ENCODE results near the gene NFE2L3. TPM values are rescaled to one million over a fixed set of nuclear protein-coding genes. Genes with fewer than 3 reads are reported as not detected.

Gene NFE2L3
- total and polyA plus RNA-seq, 2 donors (not counting 1 experiment from before 2014, with no cell fraction given), result 1.4 to 1.6 TPM

DNA sequence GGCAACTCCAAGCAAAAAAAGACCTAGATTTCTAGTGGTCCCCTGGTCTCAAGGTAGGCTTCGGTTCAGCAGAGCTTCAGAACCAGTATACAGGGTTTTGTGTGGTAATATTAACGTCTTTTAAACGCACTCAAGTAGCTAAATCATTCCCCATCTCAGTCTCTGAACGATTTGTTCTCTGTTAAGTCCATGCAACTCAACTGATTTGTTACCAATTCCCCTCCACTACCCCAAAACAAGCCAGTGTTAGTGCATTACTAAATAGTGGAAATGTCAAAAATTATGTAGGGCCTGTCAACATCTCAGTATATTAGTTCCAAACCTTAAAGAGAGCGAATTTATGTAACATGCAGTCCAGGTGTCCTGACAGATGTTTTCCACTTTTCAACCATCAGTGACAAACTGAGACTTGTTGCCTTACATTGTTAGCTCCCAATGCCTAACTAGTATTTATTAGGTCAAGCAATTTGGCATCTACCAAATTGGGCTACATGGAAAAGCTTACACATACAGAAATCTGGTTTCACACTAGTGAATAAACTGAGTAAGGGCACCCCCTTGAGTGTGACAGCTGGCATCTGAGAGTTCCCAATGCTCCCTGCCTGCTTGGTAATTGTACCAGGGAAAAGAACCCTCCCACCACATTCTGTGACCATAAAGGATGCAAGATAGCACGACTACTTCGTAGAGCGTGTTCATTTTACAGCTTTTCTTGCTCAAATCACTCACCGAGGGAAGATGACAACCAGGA, 36.4 kb downstream of the NFE2L3 start:
- no peaks in the 10 kb centered on the region for H3K9me3 Mint-ChIP-seq (ENCODE audit: insufficient read depth)
- intact Hi-C loops (cut with micrococcal nuclease), result loop anchor here (2.0 kb wide), 1 partner anchor 14 kb away; no protein-coding TSS in a partner anchor
- ChIA-PET CTCF (interaction anchor here (1.0 to 3.3 kb wide), 9 partner anchors 10 to 312 kb away, joined by 3 to 33 read pairs (median 6); partner anchors contain the start of gene NFE2L3), POLR2A (interaction anchor here (0.9 to 3.7 kb wide), 3 partner anchors 9 to 74 kb away, joined by 3 to 15 read pairs (median 3); partner anchors contain the start of genes CBX3 and HNRNPA2B1)
- H3K9ac ChIP-seq (ENCODE audit: low read length), result no peak overlapping the region
- DNase-seq (peak; percentile 27), ATAC-seq (ENCODE audit: low read depth) (no peak)
- no peaks in the 10 kb centered on the region for H3K27me3 Mint-ChIP-seq
- no peak overlapping the region for H2AFZ ChIP-seq (ENCODE audit: insufficient read depth, low read depth, low read length, poor library complexity, severe bottlenecking)
- H3K4me2 ChIP-seq (replicated peaks; ENCODE audit: low read depth, low read length, poor library complexity, severe bottlenecking), result no peak overlapping the region
- H4K20me1 ChIP-seq (ENCODE audit: control insufficient read depth, insufficient read depth, low read length, poor library complexity, severe bottlenecking), result peaks cover 56% of the 10 kb centered on the region
- H3K27ac ChIP-seq (ENCODE audit: low read length in 2 of 2), result peak overlapping the region in 1 of 2 donors; percentile 20
- H3K4me3 ChIP-seq (ENCODE audit: control extremely low read depth in 1 of 5, extremely low read depth in 1 of 5, insufficient read depth in 1 of 5, low read depth in 2 of 5, low read length in 4 of 5), result no peak overlapping the region
- WGBS (ENCODE audit: insufficient coverage), result 86% methylated on average over 1 of the region's 9 CpGs
- H3K4me1 ChIP-seq (ENCODE audit: control insufficient read depth in 2 of 2, insufficient read depth in 2 of 2, low read length in 2 of 2), result peaks cover 22 to 23% of the 10 kb centered on the region in 2 donors
- peaks cover 6 to 50% of the 10 kb centered on the region in 2 experiments for H3K36me3 ChIP-seq (replicated peaks in 1 of 2; ENCODE audit: control extremely low read depth in 1 of 2, control insufficient read depth in 1 of 2, extremely low read depth in 1 of 2, insufficient read depth in 2 of 2, low read length in 1 of 2)
- H3K79me2 ChIP-seq (ENCODE audit: control insufficient read depth, insufficient read depth, low read length), result peaks cover 29% of the 10 kb centered on the region
- peaks cover 89% of the 10 kb centered on the region for H3K4me1 Mint-ChIP-seq
- H3K27ac Mint-ChIP-seq, result peak overlapping the region; percentile 27
- H3K27me3 ChIP-seq (replicated peaks in 1 of 4; ENCODE audit: control extremely low read depth in 1 of 4, control insufficient read depth in 3 of 4, insufficient read depth in 4 of 4, low read length in 3 of 4), result no peaks in the 10 kb centered on the region
- TF ChIP-seq, protein P1, sequence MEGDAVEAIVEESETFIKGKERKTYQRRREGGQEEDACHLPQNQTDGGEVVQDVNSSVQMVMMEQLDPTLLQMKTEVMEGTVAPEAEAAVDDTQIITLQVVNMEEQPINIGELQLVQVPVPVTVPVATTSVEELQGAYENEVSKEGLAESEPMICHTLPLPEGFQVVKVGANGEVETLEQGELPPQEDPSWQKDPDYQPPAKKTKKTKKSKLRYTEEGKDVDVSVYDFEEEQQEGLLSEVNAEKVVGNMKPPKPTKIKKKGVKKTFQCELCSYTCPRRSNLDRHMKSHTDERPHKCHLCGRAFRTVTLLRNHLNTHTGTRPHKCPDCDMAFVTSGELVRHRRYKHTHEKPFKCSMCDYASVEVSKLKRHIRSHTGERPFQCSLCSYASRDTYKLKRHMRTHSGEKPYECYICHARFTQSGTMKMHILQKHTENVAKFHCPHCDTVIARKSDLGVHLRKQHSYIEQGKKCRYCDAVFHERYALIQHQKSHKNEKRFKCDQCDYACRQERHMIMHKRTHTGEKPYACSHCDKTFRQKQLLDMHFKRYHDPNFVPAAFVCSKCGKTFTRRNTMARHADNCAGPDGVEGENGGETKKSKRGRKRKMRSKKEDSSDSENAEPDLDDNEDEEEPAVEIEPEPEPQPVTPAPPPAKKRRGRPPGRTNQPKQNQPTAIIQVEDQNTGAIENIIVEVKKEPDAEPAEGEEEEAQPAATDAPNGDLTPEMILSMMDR (IDR thresholded peaks at IDR 0.05), result no peak
- no peak for TF ChIP-seq EZH2 (IDR thresholded peaks at IDR 0.05; ENCODE audit: borderline replicate concordance, insufficient read depth, low read depth, low read length, poor library complexity, severe bottlenecking)
- no peaks in the 10 kb centered on the region for H3K9me3 ChIP-seq (ENCODE audit: control extremely low read depth in 1 of 3, control insufficient read depth in 2 of 3, insufficient read depth in 1 of 3, low read length in 2 of 3)
- no peak overlapping the region for H3K4me3 Mint-ChIP-seq
